Subcutaneous abdominal adipose tissue (tissue), 5 donors: ENCODE data around the gene IGFBPL1.

Experiments used
- H3K27ac ChIP-seq: one replicate; pipeline ENCODE4 v1.7.0; 2013; ENCODE audit warnings: low read depth, mild to moderate bottlenecking, inconsistent platforms, low read length, moderate library complexity
- H3K27me3 ChIP-seq, 5 donors: one replicate each; pipeline ENCODE4 v1.7.0; 2013; ENCODE audit warnings: low read length in 5 of 5, inconsistent platforms in 1 of 5; ENCODE audit not compliant: control insufficient read depth in 5 of 5, insufficient read depth in 4 of 5
- H3K36me3 ChIP-seq, 5 donors: one replicate each; pipeline ENCODE4 v1.7.0; 2013; ENCODE audit warnings: low read length in 5 of 5; ENCODE audit not compliant: control insufficient read depth in 5 of 5, insufficient read depth in 5 of 5
- H3K4me1 ChIP-seq, 5 donors: one replicate each; pipeline ENCODE4 v1.7.0; 2013; ENCODE audit warnings: low read length in 5 of 5, mild to moderate bottlenecking in 3 of 5, moderate library complexity in 1 of 5; ENCODE audit not compliant: control insufficient read depth in 5 of 5, insufficient read depth in 5 of 5
- H3K4me3 ChIP-seq, 5 donors: one replicate each; pipeline ENCODE4 v1.7.0; 2013; ENCODE audit warnings: low read length in 5 of 5, low read depth in 1 of 5
- H3K9ac ChIP-seq, 5 donors: one replicate each; pipeline ENCODE4 v1.7.0; 2013; ENCODE audit warnings: low read length in 5 of 5, mild to moderate bottlenecking in 4 of 5, moderate library complexity in 3 of 5
- H3K9me3 ChIP-seq, 5 donors: one replicate each; pipeline ENCODE4 v1.7.0; 2013; ENCODE audit warnings: low read length in 5 of 5; ENCODE audit not compliant: control insufficient read depth in 5 of 5
- donor health status: healthy.
- donor health status: healthy.
- donor health status: healthy.
- donor health status: healthy.
- donor health status: healthy.

The IGFBPL1 gene

GRCh38 chr9:38418366-38418765, 5.9 kb downstream of the IGFBPL1 start:
- no peak overlapping the region for H3K27ac ChIP-seq
- H3K9me3 ChIP-seq: no peaks in the 10 kb centered on the region
- no peaks in the 10 kb centered on the region for H3K36me3 ChIP-seq
- no peak overlapping the region for H3K4me3 ChIP-seq
- H3K4me1 ChIP-seq: peaks cover 2 to 18% (median 5%) of the 10 kb centered on the region in 5 donors
- H3K27me3 ChIP-seq: peaks cover 0 to 23% (median 4%) of the 10 kb centered on the region in 5 donors
- no peak overlapping the region for H3K9ac ChIP-seq

GRCh38 chr9:38417003-38417945, 7.0 kb downstream of the IGFBPL1 start:
- Histone ChIP-seq H3K27me3 (peaks cover 4 to 16% (median 8%) of the 10 kb centered on the region in 5 donors), H3K4me3 (no peak overlapping the region), H3K9me3 (no peaks in the 10 kb centered on the region), H3K36me3 (no peaks in the 10 kb centered on the region), H3K9ac (peak overlapping the region in 1 of 5 donors; percentile 25), H3K27ac (no peak overlapping the region), H3K4me1 (peaks cover 2 to 15% (median 5%) of the 10 kb centered on the region in 5 donors)

GRCh38 chr9:38416461-38416860, 7.8 kb downstream of the IGFBPL1 start:
- no peaks in the 10 kb centered on the region for H3K36me3 ChIP-seq
- no peak overlapping the region for H3K4me3 ChIP-seq
- H3K27me3 ChIP-seq: peaks cover 4 to 13% (median 8%) of the 10 kb centered on the region in 5 donors
- no peaks in the 10 kb centered on the region for H3K9me3 ChIP-seq
- H3K9ac ChIP-seq: no peak overlapping the region
- peaks cover 2 to 15% (median 5%) of the 10 kb centered on the region in 5 donors for H3K4me1 ChIP-seq
- H3K27ac ChIP-seq: no peak overlapping the region

GRCh38 chr9:38415856-38416255, 8.4 kb downstream of the IGFBPL1 start:
- H3K27ac ChIP-seq: no peak overlapping the region
- peaks cover 2 to 15% (median 5%) of the 10 kb centered on the region in 5 donors for H3K4me1 ChIP-seq
- peaks cover 4 to 13% (median 8%) of the 10 kb centered on the region in 5 donors for H3K27me3 ChIP-seq
- no peaks in the 10 kb centered on the region for H3K36me3 ChIP-seq
- no peak overlapping the region for H3K4me3 ChIP-seq
- H3K9ac ChIP-seq: no peak overlapping the region
- no peaks in the 10 kb centered on the region for H3K9me3 ChIP-seq

GRCh38 chr9:38414040-38414723, 10.1 kb downstream of the IGFBPL1 start:
- peaks cover 4 to 13% (median 8%) of the 10 kb centered on the region in 5 donors for H3K27me3 ChIP-seq
- H3K9me3 ChIP-seq: no peaks in the 10 kb centered on the region
- no peak overlapping the region for H3K4me3 ChIP-seq
- H3K27ac ChIP-seq: no peak overlapping the region
- H3K9ac ChIP-seq: no peak overlapping the region
- H3K36me3 ChIP-seq: no peaks in the 10 kb centered on the region
- H3K4me1 ChIP-seq: peaks cover 2 to 16% (median 5%) of the 10 kb centered on the region in 5 donors

DNA sequence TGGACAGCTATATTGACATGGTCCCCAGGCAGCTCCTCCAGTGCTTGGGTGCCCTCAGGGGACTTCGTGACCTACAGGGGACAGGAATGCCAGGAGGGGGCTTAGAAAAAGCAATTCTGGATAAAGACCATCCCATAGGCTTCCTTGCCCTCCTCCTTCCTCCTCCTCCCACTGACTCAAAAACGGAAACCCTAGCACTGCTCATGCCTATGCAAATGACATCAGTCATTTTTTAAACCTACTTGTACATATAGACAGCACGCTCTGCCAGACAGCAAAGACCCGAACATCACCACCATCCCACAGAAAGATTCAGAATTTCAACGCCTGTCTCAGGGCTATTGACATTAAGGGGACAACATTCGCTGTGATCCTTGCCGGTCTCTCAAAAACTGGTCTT, 11.0 kb downstream of the IGFBPL1 start:
- peaks cover 4 to 12% (median 8%) of the 10 kb centered on the region in 5 donors for H3K27me3 ChIP-seq
- H3K4me3 ChIP-seq: no peak overlapping the region
- peaks cover 2 to 25% (median 5%) of the 10 kb centered on the region in 5 donors for H3K4me1 ChIP-seq
- H3K36me3 ChIP-seq: no peaks in the 10 kb centered on the region
- H3K9me3 ChIP-seq: no peaks in the 10 kb centered on the region
- no peak overlapping the region for H3K27ac ChIP-seq
- H3K9ac ChIP-seq: no peak overlapping the region

GRCh38 chr9:38412751-38413150, 11.5 kb downstream of the IGFBPL1 start:
- Histone ChIP-seq H3K27ac (no peak overlapping the region), H3K9ac (no peak overlapping the region), H3K4me1 (peaks cover 2 to 25% (median 5%) of the 10 kb centered on the region in 5 donors), H3K4me3 (no peak overlapping the region), H3K36me3 (no peaks in the 10 kb centered on the region), H3K27me3 (peaks cover 4 to 12% (median 8%) of the 10 kb centered on the region in 5 donors), H3K9me3 (no peaks in the 10 kb centered on the region)

DNA sequence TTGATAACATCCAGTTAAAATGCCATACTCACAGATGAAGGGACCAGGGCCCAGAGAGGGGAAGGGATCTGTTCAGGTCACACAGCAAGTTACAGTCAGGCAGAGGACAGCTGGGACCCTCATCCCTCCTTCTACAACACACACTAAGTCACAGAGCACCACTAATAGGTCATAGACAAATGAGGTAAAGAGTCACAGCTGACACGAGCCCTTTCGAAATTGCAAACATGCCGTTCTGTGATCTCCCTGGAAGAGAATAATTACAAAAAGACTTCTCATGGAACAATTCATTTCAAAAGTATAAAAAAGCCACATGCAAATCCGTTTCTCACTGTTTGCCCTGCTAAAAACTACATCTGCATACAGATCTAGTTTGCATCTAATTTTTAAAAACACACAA, 15.5 kb downstream of the IGFBPL1 start:
- Histone ChIP-seq H3K9me3 (no peaks in the 10 kb centered on the region), H3K4me3 (no peak overlapping the region), H3K4me1 (peaks cover 0 to 10% (median 0%) of the 10 kb centered on the region in 5 donors), H3K36me3 (no peaks in the 10 kb centered on the region), H3K27ac (no peak overlapping the region), H3K27me3 (peaks cover 2 to 16% (median 12%) of the 10 kb centered on the region in 5 donors), H3K9ac (peak overlapping the region in 1 of 5 donors; percentile 6)

DNA sequence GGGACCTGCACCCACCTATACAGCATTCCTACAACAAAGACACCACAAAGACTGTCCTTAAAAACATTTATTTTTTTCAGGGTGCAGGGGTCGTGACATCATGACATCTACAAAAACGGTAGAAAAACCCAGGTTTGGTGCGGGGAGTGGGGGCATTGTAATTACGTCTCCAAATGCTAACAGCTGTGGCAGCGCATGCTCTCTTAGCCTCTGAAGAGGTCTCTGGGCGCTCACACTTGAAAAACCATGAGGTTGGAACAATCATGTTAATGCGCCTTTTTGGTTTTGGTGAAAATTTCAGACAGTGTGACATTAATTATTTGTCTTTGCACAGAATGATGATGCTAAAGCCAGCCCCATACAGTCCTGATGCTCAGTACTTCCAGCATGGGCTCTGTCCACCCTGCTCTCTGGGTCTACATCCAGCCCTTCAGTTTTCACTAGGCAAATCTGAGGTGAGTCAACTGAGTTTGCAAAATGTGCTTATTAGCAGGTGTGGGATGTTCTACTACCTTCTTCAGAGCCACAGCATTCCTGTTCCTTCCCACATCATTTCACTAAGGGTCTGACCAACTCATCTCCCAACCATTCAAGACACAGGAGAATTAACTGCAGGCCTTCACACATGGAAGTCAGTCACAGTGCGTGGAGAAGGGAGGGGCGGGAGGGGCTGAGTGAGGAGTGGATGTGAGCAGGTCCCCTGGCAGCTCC, 17.6 kb downstream of the IGFBPL1 start:
- no peaks in the 10 kb centered on the region for H3K36me3 ChIP-seq
- no peaks in the 10 kb centered on the region for H3K9me3 ChIP-seq
- H3K27me3 ChIP-seq: peaks cover 0 to 13% (median 6%) of the 10 kb centered on the region in 5 donors
- H3K9ac ChIP-seq: no peak overlapping the region
- no peak overlapping the region for H3K27ac ChIP-seq
- H3K4me1 ChIP-seq: peaks cover 0 to 23% (median 10%) of the 10 kb centered on the region in 5 donors
- H3K4me3 ChIP-seq: no peak overlapping the region
